ENCODE results near the gene F10.
A peak's percentile ranks its signal among the peaks of the same experiment; 100 is the strongest.

The F10 gene

DNA sequence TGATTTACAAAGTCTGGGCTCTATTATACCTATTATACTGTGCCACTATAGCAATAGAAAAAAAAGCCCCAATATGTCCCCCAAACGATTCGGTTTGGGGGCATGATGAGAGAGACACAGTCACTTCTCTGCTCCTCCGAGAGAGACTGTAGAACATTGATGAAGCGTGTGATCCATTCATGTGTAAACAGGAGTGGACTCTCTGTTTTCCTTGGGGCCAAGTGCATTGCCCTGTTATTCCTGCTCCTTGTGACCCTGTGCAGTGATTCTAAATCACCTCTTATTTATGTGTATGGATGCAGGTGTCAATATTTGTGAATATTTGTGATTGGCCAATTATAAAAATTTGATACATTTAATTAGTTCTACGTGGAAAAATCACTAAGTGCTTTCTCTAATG, 17.0 kb downstream of the F10 start:
- no peak for DNase-seq

DNA sequence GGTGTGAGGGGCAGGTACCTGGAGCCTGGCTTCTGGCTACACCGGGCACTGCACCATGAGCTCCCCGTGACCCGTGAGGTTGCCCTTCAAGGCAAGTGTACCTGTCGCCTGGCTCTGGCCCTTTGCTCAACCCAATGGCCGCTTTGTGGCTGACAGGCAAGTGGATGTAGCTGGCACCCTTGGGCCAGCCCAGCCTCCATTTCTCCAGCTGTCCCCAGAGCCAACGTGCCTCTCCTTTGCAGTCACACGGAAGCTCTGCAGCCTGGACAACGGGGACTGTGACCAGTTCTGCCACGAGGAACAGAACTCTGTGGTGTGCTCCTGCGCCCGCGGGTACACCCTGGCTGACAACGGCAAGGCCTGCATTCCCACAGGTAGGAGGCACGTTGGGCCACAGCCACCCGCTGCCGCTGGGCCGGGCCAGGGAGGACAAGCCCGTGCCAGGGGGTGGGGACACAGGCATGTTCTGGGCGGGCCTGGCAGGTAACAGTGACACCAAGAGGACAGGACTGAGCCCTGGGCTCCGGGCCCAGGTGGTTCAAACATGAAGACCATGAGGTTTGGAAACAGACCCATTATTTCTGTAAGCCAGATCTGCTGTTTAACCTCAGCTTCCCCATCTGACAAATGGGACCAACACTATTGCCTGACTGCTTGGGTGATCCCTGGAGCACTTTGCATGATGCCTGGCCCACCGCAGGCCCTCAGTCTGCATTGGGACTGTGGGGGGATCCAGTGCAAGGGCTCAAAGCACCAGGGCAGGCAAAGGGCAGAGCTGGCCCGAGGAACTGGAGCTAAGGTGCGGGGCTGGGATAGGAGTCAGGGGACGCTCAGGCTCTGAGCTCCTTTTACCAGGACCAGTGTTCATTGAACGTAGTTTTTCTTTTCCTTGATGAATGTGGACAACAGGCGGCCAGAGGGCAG, 18.3 kb downstream of the F10 start:
- peak; percentile 39 for DNase-seq

DNA sequence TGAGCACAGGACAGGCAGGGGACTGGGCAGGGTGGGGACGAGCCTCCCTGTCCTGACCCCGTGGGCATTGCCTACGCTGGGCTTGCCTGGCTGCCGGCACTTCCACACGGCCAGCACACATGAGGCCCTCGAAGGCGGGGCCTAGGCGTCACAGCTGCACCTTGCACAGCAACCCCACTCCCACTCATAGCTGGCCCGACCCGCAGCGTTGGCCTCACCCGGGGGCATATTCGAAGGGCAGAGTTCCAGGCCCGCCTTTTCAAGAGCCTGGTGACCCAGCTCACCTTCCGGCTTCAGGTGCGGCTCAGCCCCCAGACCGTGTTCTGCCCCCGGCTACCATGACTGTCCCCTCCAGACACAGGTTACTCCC, 19.0 kb downstream of the F10 start:
- DNase-seq, result peak; percentile 35

DNA sequence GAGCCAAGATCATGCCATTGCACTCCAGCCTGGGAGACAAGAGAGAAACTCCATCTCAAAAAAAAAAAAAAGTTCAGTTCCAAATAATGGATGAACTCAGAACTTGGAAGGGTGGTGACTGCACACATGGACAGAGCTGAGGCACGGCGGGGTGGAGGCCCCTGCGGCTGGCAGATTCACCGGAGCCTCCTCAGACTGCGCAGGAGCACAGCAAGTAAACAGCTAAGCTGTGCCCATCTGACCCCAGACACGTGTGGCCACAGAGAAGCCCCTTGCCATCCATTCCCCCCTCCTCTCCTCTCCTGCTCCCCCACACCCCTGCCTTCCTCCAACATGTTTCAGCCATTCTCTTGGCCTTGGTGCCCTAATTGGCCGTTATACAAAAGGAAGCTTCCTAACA, 20.3 kb downstream of the F10 start:
- DNase-seq, result peak; percentile 33

DNA sequence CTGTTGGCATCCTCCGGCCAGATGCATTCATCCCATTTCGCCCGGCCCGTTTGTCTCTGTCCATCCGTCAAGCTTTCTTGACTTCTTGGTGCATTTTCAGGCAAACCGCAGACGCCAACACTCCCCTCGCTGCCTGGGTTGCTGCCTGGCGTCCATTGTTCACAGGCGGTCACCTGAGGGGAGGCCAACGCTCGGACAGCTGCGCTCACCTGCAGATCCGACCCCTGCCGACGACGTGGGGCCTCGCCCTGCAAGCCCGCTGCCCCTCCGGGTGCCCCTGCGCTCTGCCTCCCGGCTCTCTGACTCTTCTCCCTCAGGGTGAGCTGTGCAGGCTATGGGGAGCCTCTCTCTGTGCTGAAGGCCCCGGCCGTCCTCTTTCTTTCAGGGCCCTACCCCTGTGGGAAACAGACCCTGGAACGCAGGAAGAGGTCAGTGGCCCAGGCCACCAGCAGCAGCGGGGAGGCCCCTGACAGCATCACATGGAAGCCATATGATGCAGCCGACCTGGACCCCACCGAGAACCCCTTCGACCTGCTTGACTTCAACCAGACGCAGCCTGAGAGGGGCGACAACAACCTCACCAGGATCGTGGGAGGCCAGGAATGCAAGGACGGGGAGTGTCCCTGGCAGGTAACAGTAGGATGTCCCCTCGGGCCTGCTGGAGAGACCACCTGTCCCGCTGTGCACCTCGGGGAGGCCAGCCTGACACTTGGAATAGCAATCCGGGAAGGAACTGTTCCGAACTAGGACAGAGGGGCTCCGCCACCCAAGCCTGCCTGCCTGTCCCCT, 21.1 kb downstream of the F10 start:
- peak; percentile 47 for DNase-seq

DNA sequence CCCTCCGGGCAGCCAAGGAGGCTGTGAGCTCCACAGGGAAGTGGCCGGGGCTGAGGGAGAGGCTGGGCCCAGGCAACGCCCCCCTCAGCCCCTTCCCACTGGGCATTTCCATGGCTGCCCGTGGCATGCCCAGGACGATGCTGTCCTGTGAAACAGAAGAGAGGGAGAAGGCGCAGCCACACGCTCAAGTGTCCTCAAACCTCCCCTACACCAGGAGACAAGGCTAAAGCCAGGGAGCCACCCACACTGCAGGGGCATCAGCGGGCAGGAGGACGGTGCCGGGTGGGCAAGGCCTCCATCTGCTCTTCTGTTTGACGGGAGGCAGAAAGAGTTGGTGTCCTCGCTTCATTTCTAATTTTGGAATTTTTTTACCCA, 21.6 kb downstream of the F10 start:
- DNase-seq, result peak; percentile 44

DNA sequence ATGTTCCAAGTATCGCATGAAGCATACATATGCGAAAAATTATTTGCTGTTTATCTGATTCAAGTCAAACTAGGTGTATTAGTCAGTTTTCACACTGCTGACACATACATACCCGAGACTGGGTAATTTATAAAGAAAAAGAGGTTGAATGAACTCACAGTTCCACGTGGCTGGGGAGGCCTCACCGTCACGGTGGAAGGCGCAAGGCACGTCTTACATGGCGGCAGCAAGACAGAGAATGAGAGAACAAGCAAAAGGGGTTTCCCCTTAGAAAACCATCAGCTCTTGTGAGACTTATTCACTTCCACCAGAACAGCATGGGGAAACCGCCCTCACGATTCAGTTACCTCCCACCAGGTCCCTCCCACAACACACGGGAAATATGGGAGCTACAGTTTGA, 22.9 kb downstream of the F10 start:
- no peak for DNase-seq

DNA sequence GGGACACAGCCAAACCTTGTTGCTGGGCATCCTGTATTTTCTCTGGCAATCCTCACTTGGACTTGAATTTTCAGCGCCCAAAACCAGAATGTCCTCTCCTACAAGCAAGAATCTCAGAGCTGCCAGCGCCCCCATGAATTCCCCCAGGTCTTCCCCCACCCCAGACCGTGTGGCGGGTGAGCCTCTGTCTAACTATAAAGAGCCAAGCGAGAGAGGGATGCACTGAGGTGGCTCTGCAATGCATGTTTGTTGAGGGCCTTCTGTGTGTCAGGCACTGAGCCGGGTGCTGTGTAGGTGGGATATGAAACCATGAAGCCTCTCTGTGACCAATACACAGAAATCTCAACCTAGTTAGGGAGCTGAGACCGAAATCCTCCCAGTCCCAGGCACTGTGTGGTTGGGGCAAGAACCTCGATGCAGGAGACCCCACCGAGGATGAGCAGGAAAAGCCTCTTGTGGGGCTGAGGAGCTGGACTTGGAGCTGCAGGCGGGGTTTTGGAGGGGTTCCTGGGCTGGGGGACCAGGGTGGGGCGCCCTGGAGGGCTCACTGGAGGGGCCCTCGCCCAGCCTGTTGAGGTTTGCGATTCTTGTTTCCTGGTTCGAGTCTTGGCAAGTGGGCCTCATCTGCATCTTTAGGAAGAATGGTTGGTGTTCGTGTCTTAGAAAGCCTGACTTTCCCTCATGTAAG, 23.5 kb downstream of the F10 start:
- DNase-seq, result peak; percentile 41

DNA sequence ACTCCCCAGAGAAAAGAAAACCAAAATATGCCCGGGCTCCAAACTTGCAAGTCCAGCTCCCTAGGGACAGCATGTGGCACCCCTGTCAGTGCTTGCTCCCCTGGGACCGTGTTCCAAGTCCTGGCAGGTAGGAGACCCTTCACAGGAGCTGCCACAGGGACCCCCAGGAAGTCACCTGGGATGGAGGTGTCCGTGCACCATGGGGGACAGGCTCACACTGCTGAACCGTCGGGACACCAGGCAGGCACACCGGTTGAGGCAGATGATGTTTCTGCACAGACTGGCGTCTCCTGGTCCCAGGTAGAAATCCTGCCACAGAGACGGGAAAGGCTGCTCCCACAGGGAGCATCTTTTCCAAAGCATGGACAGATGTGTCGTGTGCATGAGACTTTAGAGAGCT, 24.2 kb downstream of the F10 start:
- peak; percentile 43 for DNase-seq

DNA sequence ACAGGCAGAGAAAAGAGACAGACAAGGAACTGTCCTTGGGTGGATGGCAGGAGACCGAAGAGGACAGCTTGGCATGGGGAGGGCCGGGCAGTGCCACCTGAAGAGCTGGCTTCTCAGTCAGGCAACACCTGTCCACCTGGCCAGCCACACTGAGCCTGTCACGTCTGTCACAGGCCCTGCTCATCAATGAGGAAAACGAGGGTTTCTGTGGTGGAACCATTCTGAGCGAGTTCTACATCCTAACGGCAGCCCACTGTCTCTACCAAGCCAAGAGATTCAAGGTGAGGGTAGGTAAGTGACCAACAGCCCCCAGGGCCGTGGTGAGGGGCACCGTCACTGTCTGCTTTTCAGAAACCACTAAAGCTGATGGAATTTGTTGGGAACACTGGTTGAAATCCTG, 24.6 kb downstream of the F10 start:
- DNase-seq, result peak; percentile 38

DNA sequence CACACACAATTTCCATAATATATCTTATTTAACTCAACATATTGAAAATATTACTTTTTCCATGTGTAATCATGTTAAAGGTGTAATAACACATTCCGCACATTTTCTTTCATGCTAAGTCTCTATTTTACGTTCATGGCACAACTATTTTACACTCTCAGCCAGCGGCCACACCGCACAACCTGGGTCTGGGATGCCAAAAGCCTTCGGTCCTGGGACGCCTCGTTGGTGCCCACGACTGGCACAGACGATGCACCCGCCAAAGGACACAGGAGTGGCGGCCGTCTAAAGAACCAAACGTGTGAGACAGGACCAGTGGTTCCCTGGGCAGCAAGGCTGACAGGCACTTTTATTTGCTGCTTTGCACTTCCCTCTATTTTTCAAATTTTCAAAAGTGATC, 25.8 kb downstream of the F10 start:
- no peak for DNase-seq

DNA sequence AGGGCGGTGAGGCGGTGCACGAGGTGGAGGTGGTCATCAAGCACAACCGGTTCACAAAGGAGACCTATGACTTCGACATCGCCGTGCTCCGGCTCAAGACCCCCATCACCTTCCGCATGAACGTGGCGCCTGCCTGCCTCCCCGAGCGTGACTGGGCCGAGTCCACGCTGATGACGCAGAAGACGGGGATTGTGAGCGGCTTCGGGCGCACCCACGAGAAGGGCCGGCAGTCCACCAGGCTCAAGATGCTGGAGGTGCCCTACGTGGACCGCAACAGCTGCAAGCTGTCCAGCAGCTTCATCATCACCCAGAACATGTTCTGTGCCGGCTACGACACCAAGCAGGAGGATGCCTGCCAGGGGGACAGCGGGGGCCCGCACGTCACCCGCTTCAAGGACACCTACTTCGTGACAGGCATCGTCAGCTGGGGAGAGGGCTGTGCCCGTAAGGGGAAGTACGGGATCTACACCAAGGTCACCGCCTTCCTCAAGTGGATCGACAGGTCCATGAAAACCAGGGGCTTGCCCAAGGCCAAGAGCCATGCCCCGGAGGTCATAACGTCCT, 26.4 kb downstream of the F10 start:
- peak; percentile 38 for DNase-seq

DNA sequence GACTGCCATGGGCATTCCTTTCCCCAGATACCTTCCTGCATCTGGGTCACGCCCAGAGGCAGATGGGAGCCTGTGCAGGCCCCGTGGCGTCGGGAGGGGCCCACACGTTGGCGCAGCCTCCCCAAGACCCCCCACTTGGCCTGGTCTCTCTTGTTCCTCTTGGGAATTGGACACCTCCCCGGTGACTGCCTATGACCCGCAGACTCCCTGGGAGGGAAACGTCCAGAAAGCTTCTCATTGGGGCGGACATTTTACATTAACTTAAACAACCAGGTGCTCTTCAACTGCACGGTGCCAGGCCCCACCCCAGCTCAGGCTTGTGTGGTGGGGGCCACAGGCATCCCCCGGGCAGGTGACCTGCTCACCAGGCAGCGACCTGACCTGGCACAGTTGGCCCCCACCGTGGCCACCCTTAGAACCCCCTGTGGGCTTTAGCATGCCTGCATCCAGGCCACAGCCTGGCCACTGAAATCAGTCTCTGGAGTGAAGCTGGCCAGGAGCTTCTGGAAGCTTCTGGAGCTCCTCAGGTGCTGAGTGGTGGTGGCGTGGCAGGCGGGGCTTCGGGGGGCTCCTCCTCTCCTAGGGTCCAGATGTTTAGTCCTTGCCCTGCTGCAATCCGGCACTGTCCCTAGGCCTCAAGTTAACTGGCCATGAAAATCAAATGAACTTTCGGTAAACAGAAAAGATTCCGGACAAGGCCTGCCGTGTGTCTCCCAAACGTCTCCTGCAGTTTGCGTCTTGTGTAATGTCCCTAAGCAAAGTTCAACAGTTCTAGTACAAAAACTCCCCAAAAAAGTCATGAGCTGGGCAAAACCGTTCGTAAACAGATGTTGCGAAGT, 27.3 kb downstream of the F10 start:
- no peak for DNase-seq

DNA sequence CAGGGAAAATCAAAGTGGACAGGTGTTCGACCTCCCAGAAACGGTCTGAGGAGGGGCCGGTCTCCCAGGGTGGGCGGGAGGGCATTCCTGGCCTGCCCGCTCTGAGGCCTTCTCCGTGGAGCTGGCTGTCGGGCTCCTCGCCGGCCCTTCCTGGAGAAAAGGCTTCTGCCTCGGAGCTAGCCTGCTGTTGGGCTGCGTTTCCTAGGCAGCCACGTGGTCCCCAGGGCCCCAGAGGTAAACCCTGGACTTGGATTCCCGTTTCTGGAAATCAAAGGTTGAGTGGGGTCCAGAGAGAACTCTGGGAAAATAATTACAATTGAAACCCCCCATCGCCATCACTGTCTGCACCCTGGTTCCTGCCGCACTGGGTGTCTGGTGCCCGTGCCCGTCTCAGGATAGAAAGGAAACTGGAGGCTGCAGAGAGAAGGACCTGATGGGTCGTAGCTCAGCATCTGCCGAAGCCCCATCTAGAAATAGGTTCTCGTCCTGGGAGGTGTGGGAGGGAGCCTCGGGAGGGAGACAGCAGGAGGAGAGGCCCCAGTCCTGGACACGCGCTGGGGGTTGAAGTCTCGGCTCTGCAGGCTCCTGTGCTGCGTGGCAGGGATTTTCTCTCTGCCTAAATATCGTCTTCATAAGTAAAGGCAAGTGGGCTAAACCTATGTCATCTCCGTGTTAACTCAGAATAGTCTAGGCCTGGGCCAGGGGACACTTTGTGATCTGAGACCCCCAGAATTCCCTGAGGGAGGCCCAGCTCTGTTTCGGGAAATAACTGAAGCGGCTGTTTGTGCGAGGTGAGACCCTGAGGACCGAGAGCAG, 28.2 kb downstream of the F10 start:
- peak; percentile 39 for DNase-seq

DNA sequence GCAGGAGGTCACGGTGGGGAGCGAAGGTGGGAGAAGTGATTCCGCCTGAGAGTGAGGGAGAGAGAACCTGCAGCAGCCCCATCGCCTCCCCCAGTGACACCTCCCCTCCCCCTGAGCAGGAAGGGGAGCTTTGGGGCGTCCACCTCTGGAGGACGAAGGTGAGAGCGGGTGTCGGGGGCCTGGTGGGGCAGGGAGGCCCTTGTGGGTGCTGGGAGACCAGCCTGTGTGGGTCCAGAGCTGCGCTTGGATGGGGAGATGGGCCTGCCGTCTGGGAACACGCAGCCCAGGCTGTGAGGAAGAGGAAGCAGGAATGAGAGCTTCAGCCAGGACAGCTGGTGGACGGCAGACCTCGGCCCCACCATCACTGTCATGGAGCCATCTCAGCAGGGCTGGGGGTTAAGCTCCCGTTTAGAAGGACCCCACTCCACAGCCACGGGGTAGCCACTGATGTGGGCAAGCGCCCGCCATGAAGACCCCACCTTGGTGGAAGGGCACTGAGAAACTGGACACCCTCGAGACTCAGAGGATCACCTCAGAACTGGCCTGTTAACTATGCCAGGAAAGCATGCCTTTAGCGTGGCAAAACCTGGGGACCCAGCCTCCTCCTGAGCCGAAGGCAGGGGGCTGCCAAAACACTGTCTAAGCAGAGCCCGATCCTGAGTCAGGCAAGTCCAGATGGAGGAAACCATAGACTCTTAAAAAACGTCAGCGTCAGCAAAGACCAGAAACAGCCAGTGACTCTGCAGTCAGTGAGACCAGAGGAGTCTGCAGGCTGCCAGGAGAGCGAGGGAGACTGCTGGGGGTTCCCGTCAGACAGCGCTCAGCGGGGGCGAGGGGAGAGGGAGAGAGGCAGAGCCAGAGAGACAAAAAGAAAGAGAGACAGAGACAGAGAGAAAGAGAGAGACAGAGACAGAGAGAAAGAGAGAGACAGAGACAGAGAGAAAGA, 29.4 kb downstream of the F10 start:
- DNase-seq, result peak; percentile 51

DNA sequence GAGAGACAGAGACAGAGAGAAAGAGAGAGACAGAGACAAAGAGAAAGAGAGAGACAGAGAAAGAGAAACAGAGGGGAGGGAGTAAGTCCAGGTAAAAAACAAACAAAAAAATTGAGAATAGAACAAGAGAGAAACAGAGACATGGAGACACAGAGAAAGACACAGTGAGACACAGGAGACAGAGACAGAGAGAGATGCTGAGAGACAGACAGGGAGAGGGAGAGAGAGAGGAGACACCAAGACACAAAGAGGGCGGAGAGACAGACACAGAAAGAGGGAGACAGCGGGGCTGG, 30.0 kb downstream of the F10 start:
- no peak for DNase-seq

DNA sequence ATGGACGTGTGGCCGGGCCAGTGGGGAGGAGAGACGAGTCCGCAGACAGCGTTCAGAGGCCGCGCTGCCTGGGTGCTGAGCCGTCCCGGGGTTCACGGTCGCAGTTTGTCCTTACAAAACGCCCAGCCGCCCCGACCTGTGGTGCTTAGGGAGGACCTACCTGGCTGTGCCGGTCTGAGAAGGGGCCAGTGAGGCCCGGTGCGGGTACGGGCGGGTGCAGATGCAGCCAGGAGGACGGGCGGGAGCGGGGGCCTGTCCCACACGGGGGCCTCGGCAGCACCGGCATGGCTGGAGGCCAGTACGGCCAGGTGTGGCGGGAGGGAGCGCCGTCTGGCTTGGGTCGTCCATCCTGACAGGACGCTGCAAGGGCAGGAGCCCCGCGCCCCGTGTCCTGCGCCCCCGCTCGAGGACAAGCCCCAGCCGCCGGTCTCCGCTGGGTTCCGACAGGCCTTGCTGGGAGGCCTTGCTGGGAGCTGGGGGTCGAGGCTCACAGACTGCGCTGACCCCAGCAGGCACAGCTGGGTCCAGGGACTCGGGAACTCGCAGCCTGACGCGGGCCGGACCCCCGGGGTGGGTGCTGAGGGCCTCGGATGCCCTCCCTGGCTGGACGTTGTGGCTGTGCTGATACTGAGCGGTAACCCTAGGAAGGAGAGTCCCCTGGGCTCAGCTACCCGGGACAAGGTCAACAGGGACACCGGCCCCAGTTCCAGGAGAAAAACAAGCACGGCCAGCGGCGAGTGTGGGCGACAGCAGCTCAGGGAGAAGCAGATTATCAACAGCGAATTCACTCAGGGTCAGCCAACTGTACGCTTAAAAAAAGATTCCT, 30.6 kb downstream of the F10 start:
- DNase-seq, result peak; percentile 73

DNA sequence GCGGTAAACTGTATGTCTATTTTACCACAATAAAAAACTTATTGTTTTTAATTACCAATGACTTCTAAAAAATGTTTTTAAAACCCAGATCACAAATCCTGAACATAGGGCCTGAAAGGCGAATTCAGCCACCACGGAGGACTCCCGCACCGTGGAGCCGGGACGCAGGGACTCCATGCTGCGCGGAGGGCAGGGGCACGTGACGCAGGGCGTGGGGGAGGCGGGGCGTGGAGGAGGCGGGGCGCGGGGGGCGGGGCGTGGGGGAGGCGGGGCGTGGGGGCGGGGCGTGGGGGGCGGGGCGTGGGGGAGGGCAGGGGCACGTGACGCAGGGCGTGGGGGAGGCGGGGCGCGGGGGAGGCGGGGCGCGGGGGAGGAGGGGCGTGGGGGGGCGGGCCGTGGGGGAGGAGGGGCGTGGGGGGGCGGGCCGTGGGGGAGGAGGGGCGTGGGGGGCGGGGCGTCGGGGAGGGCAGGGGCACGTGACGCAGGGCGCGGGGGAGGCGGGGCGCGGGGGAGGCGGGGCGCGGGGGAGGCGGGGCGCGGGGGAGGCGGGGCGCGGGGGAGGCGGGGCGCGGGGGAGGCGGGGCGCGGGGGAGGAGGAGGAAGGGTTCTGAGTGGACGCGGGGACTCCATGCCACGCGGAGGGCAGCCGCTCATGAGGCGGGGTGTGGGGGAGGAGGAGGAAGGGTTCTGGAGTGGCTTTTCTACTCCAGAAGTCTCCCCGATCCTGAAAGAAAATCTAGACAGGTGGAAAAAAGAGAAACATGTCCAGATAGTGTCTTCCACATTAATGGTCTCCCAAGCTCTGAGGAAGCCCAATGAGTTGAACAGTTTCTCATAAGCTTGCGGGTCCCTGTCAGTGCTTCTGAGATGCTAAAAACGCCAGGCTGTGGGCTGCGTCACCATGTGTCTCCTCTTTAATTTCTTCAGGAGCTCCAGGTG, 31.5 kb downstream of the F10 start:
- peak; percentile 78 for DNase-seq
